Left ventricle myocardium inferior (tissue), 1 donor: Measurements from ENCODE around the gene PALM2AKAP2. TPM values are rescaled to one million over a fixed set of nuclear protein-coding genes. Genes with fewer than 3 reads are reported as not detected.
A peak's percentile ranks its signal among the peaks of the same experiment; 100 is the strongest.

ENCODE experiments used
- DNase-seq: peaks from one replicate; pipeline ENCODE4 v3.0.0-alpha.2; 2020
- H3K27ac ChIP-seq: fragments of 200-600 bp; replicated peaks from 2 replicates; pipeline ENCODE4 v1.8.0; 2021
- H3K27me3 ChIP-seq: fragments of 200-600 bp; 2 replicates; pipeline ENCODE4 v1.8.0; 2021; ENCODE audit warnings: low read depth
- H3K36me3 ChIP-seq: fragments of 200-600 bp; 2 replicates; pipeline ENCODE4 v1.8.0; 2021
- H3K4me1 ChIP-seq: fragments of 200-600 bp; 2 replicates; pipeline ENCODE4 v1.8.0; 2021
- H3K4me3 ChIP-seq: fragments of 200-600 bp; 2 replicates; pipeline ENCODE4 v1.8.0; 2021; ENCODE audit warnings: mild to moderate bottlenecking, moderate library complexity
- H3K9me3 ChIP-seq: fragments of 200-600 bp; replicated peaks from 2 replicates; pipeline ENCODE4 v1.8.0; 2021
- intact Hi-C: fragments of 100-400 bp; cut with micrococcal nuclease; formaldehyde crosslinking; loops from one replicate; pipeline ENCODE4 v1.11.0; 2022
- long read RNA-seq: library from polyadenylated mRNA; unstranded; transcript quantifications from one replicate; pipeline ENCODE4 v2.0.0, GENCODE V29; 2021
- total RNA-seq: library from RNA; stranded (reverse); fragmentation: NEBNext Ultra II Directional; extraction: Animal tissue kit (Norgen Biotek cat#: 25700); gene quantifications from one replicate; pipeline ENCODE4 v1.2.1, GENCODE V29; 2021
- TF ChIP-seq, protein P1 (sequence below): fragments of 200-600 bp; IDR thresholded peaks from 2 replicates; pipeline ENCODE4 v1.8.0; 2021; ENCODE audit warnings: antibody characterized with exemption, mild to moderate bottlenecking, borderline replicate concordance
- donor health status: DM: no; HTN: yes; CAD: no; lungs with severe emphysema.

Gene PALM2AKAP2
- 90.2 TPM for total RNA-seq
- long read RNA-seq, full-length matches to known transcripts, result 1 of 115 reads
- long read RNA-seq, partial matches to known transcripts, result 101 of 115 reads
- long read RNA-seq, other reads (novel, unspliced or antisense), result 13 of 115 reads

- TF ChIP-seq, protein P1, sequence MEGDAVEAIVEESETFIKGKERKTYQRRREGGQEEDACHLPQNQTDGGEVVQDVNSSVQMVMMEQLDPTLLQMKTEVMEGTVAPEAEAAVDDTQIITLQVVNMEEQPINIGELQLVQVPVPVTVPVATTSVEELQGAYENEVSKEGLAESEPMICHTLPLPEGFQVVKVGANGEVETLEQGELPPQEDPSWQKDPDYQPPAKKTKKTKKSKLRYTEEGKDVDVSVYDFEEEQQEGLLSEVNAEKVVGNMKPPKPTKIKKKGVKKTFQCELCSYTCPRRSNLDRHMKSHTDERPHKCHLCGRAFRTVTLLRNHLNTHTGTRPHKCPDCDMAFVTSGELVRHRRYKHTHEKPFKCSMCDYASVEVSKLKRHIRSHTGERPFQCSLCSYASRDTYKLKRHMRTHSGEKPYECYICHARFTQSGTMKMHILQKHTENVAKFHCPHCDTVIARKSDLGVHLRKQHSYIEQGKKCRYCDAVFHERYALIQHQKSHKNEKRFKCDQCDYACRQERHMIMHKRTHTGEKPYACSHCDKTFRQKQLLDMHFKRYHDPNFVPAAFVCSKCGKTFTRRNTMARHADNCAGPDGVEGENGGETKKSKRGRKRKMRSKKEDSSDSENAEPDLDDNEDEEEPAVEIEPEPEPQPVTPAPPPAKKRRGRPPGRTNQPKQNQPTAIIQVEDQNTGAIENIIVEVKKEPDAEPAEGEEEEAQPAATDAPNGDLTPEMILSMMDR, result peak; percentile 60
- Histone ChIP-seq H3K27ac (peak within 1 kb of the TSS; percentile 84), H3K27me3 (peaks cover 17% of the 10 kb centered on the region), H3K9me3 (no peaks in the 10 kb centered on the region), H3K4me3 (peak within 1 kb of the TSS; percentile 83), H3K36me3 (no peaks in the 10 kb centered on the region), H3K4me1 (peaks cover 40% of the 10 kb centered on the region)
- intact Hi-C loops, result no loop called here
- DNase-seq, result peak; percentile 78
These were observed at the start of gene PALM2AKAP2 for GRCh38 chr9:109779711-109780452. PALM2AKAP2 (plus strand) TSS chr9:109780198; CDS start chr9:109780489, 291 bp downstream.

- intact Hi-C loops, result no loop called here
- Histone ChIP-seq H3K9me3 (no peaks in the 10 kb centered on the region), H3K27me3 (no peaks in the 10 kb centered on the region), H3K27ac (no peak overlapping the region), H3K36me3 (no peaks in the 10 kb centered on the region), H3K4me1 (peaks cover 11% of the 10 kb centered on the region), H3K4me3 (no peak overlapping the region)
- TF ChIP-seq, protein P1, result no peak
- no peak for DNase-seq
These were observed 49.8 kb upstream of the PALM2AKAP2 start for GRCh38 chr9:109730228-109730627.

DNA sequence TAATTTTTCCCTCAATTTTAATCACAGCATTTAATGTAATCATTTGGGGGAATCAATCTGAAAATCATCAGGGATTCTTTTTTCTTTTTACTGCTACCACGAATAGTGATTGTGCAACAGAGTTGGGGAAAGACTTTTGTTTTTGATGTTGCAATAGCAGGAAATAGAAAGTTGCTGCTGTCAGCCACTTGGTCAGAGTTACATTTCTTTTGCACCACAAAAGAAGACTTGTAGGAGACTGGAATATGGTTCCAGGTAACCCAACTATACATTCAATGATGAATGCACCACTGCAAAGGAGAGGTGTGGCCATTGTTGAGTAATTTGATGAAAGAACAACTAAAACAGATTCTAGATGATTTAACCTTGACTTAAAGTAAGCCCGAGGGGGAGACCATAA, 46.3 kb upstream of the PALM2AKAP2 start:
- TF ChIP-seq, protein P1, result no peak
- intact Hi-C loops, result no loop called here
- DNase-seq, result no peak

DNA sequence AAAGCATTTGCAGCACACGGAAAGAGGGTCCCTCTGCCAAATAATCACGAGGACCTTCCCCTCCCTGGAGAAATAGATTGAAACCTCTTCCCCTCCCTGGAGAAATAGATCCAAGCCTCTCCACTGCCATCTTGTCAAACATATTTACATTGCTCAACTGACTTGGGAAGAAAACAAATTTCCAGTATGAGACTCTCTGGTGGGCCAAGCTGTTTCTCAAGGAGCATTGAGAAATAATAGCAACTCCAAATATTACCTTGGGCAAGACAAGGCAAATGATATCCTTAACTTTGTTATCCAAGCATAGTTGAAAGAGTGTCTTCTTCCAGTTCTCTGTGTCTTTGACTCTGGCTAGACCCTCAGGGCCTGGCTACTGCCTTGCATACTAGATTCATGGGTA, 45.2 kb upstream of the PALM2AKAP2 start:
- Histone ChIP-seq H3K4me3 (no peak overlapping the region), H3K4me1 (peaks cover 25% of the 10 kb centered on the region), H3K27me3 (no peaks in the 10 kb centered on the region), H3K9me3 (no peaks in the 10 kb centered on the region), H3K27ac (peak overlapping the region; percentile 56), H3K36me3 (no peaks in the 10 kb centered on the region)
- TF ChIP-seq, protein P1, result no peak
- intact Hi-C loops, result no loop called here
- DNase-seq, result no peak

More for the DNA sequence above, 46.3 kb upstream of the PALM2AKAP2 start:
- no peaks in the 10 kb centered on the region for H3K9me3 ChIP-seq
- H3K27ac ChIP-seq, result peak overlapping the region; percentile 34
- H3K27me3 ChIP-seq, result no peaks in the 10 kb centered on the region
- peaks cover 29% of the 10 kb centered on the region for H3K4me1 ChIP-seq
- H3K4me3 ChIP-seq, result no peak overlapping the region
- no peaks in the 10 kb centered on the region for H3K36me3 ChIP-seq

DNA sequence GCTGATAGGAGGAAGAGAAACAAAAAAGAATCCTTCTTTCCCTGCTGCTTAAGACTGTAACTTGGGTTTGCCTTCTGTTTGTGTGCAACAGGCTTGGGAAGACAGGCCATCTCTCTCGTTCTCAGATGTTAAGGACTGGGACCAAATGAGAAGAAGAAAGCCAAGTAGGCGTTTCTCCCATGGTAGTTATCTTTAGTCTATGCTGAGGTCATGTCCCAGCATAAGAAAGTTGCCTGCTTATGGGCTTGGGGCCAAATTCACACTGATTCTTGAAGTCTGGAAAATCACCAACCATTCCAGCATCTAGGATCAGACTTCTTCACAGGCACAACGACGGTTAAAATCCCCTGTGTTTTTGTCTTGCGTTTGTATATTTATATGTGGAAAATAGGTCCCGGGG, 44.2 kb upstream of the PALM2AKAP2 start:
- H3K36me3 ChIP-seq, result no peaks in the 10 kb centered on the region
- H3K9me3 ChIP-seq, result no peaks in the 10 kb centered on the region
- H3K27ac ChIP-seq, result peak overlapping the region; percentile 56
- H3K4me1 ChIP-seq, result peaks cover 25% of the 10 kb centered on the region
- no peak overlapping the region for H3K4me3 ChIP-seq
- intact Hi-C loops, result no loop called here
- no peaks in the 10 kb centered on the region for H3K27me3 ChIP-seq
- DNase-seq, result no peak
- TF ChIP-seq, protein P1, result no peak
